Activated naive CD4-positive, alpha-beta T cell treated with anti-CD3 and anti-CD28 coated beads, Interleukin-2, amount 50 U/mL, for 16 hours (primary cell): Measurements from ENCODE around the gene EXOC4.

Experiments used
- DNase-seq: peaks from one replicate; pipeline ENCODE4 v3.0.0-alpha.2; 2020

Gene EXOC4

GRCh38 chr7:133502972-133503371 lies 250.1 kb downstream of the EXOC4 start:
- no peak for DNase-seq

- DNase-seq: no peak
Observed at GRCh38 chr7:133504825-133505224, 251.9 kb downstream of the EXOC4 start.

GRCh38 chr7:133509822-133510221 lies 256.9 kb downstream of the EXOC4 start:
- DNase-seq: no peak

GRCh38 chr7:133510326-133511055 lies 257.6 kb downstream of the EXOC4 start:
- DNase-seq: no peak

GRCh38 chr7:133511252-133511651 lies 258.4 kb downstream of the EXOC4 start:
- no peak for DNase-seq

- DNase-seq: no peak
Observed at GRCh38 chr7:133511708-133512107, 258.8 kb downstream of the EXOC4 start.

GRCh38 chr7:133512560-133512959 lies 259.7 kb downstream of the EXOC4 start:
- DNase-seq: no peak

GRCh38 chr7:133513608-133514007 lies 260.7 kb downstream of the EXOC4 start:
- DNase-seq: no peak

GRCh38 chr7:133514551-133514950 lies 261.7 kb downstream of the EXOC4 start:
- DNase-seq: no peak

GRCh38 chr7:133517766-133518165 lies 264.9 kb downstream of the EXOC4 start:
- no peak for DNase-seq

GRCh38 chr7:133518718-133519117 lies 265.8 kb downstream of the EXOC4 start:
- no peak for DNase-seq

- DNase-seq: no peak
Observed at GRCh38 chr7:133520248-133520647, 267.4 kb downstream of the EXOC4 start.

GRCh38 chr7:133522501-133522900 lies 269.6 kb downstream of the EXOC4 start:
- DNase-seq: no peak

GRCh38 chr7:133528796-133529195 lies 275.9 kb downstream of the EXOC4 start:
- DNase-seq: no peak

- DNase-seq: no peak
Observed at GRCh38 chr7:133529861-133530260, 277.0 kb downstream of the EXOC4 start.

- DNase-seq: no peak
Observed at GRCh38 chr7:133530682-133531081, 277.8 kb downstream of the EXOC4 start.

GRCh38 chr7:133534816-133535215 lies 281.9 kb downstream of the EXOC4 start:
- DNase-seq: no peak

GRCh38 chr7:133535308-133535707 lies 282.4 kb downstream of the EXOC4 start:
- DNase-seq: no peak

- DNase-seq: no peak
Observed at GRCh38 chr7:133536450-133536849, 283.6 kb downstream of the EXOC4 start.

GRCh38 chr7:133539016-133539415 lies 286.1 kb downstream of the EXOC4 start:
- DNase-seq: no peak

GRCh38 chr7:133540096-133540860 lies 287.4 kb downstream of the EXOC4 start:
- no peak for DNase-seq

GRCh38 chr7:133542209-133542780 lies 289.4 kb downstream of the EXOC4 start:
- no peak for DNase-seq

- no peak for DNase-seq
Observed at GRCh38 chr7:133543657-133544056, 290.8 kb downstream of the EXOC4 start.

GRCh38 chr7:133545618-133546017 lies 292.7 kb downstream of the EXOC4 start:
- DNase-seq: no peak
